Measurements from ENCODE around the gene DNAH5. TPM values are rescaled to one million over a fixed set of nuclear protein-coding genes. Genes with fewer than 3 reads are reported as not detected.

DNAH5 gene
- total RNA-seq, 1 donor from 2014 or later: 2.7 TPM

GRCh38 chr5:13664377-13664776 is 280.1 kb downstream of the DNAH5 start:
- H3K4me3 ChIP-seq (ENCODE audit: low read depth, low read length): no peak overlapping the region
- TF ChIP-seq CTCF (IDR thresholded peaks at IDR 0.05; ENCODE audit: insufficient read depth, low read length, poor library complexity, severe bottlenecking): no peak
- H3K36me3 ChIP-seq (ENCODE audit: control insufficient read depth, insufficient read depth, low read length): no peaks in the 10 kb centered on the region
- no peaks in the 10 kb centered on the region for H3K27me3 ChIP-seq (ENCODE audit: control insufficient read depth, insufficient read depth, low read length)
- peak; percentile 23 for DNase-seq (ENCODE audit: low read depth)

GRCh38 chr5:13662626-13663025 is 281.9 kb downstream of the DNAH5 start:
- Histone ChIP-seq H3K4me3 (ENCODE audit: low read depth, low read length) (no peak overlapping the region), H3K36me3 (ENCODE audit: control insufficient read depth, insufficient read depth, low read length) (no peaks in the 10 kb centered on the region), H3K27me3 (ENCODE audit: control insufficient read depth, insufficient read depth, low read length) (no peaks in the 10 kb centered on the region)
- no peak for DNase-seq (ENCODE audit: low read depth)
- TF ChIP-seq CTCF (IDR thresholded peaks at IDR 0.05; ENCODE audit: insufficient read depth, low read length, poor library complexity, severe bottlenecking): no peak

GRCh38 chr5:13661272-13661671 is 283.2 kb downstream of the DNAH5 start:
- no peak overlapping the region for H3K4me3 ChIP-seq (ENCODE audit: low read depth, low read length)
- H3K27me3 ChIP-seq (ENCODE audit: control insufficient read depth, insufficient read depth, low read length): no peaks in the 10 kb centered on the region
- TF ChIP-seq CTCF (IDR thresholded peaks at IDR 0.05; ENCODE audit: insufficient read depth, low read length, poor library complexity, severe bottlenecking): no peak
- no peak for DNase-seq (ENCODE audit: low read depth)
- no peaks in the 10 kb centered on the region for H3K36me3 ChIP-seq (ENCODE audit: control insufficient read depth, insufficient read depth, low read length)

GRCh38 chr5:13660072-13660471 is 284.4 kb downstream of the DNAH5 start:
- Histone ChIP-seq H3K4me3 (ENCODE audit: low read depth, low read length) (no peak overlapping the region), H3K27me3 (ENCODE audit: control insufficient read depth, insufficient read depth, low read length) (no peaks in the 10 kb centered on the region), H3K36me3 (ENCODE audit: control insufficient read depth, insufficient read depth, low read length) (no peaks in the 10 kb centered on the region)
- DNase-seq (ENCODE audit: low read depth): no peak
- peak; percentile 28 for TF ChIP-seq CTCF (IDR thresholded peaks at IDR 0.05; ENCODE audit: insufficient read depth, low read length, poor library complexity, severe bottlenecking)

GRCh38 chr5:13659391-13659790 is 285.1 kb downstream of the DNAH5 start:
- Histone ChIP-seq H3K36me3 (ENCODE audit: control insufficient read depth, insufficient read depth, low read length) (no peaks in the 10 kb centered on the region), H3K4me3 (ENCODE audit: low read depth, low read length) (no peak overlapping the region), H3K27me3 (ENCODE audit: control insufficient read depth, insufficient read depth, low read length) (no peaks in the 10 kb centered on the region)
- TF ChIP-seq CTCF (IDR thresholded peaks at IDR 0.05; ENCODE audit: insufficient read depth, low read length, poor library complexity, severe bottlenecking): no peak
- DNase-seq (ENCODE audit: low read depth): no peak

- DNase-seq (ENCODE audit: low read depth): no peak
- Histone ChIP-seq H3K27me3 (ENCODE audit: control insufficient read depth, insufficient read depth, low read length) (no peaks in the 10 kb centered on the region), H3K4me3 (ENCODE audit: low read depth, low read length) (no peak overlapping the region), H3K36me3 (ENCODE audit: control insufficient read depth, insufficient read depth, low read length) (no peaks in the 10 kb centered on the region)
- no peak for TF ChIP-seq CTCF (IDR thresholded peaks at IDR 0.05; ENCODE audit: insufficient read depth, low read length, poor library complexity, severe bottlenecking)
Observed at GRCh38 chr5:13658761-13659160, 285.7 kb downstream of the DNAH5 start.
